Mammary epithelial cell (primary cell): Measurements from ENCODE around the gene FHL1.

Experiments used
- CTCF ChIP-seq, 2 donors: IDR thresholded peaks in 1 of 2; conservative IDR thresholded peaks in 1 of 2; 2 replicates each; pipeline ENCODE4 v1.5.1; 2011 to 2012; ENCODE audit warnings: inconsistent platforms in 2 of 2, low read length in 2 of 2, mild to moderate bottlenecking in 2 of 2, control low read depth in 1 of 2, low read depth in 1 of 2; ENCODE audit not compliant: insufficient read depth in 1 of 2; ENCODE audit errors: extremely low read depth in 1 of 2
- EZH2 ChIP-seq: IDR thresholded peaks from 2 replicates; pipeline ENCODE4 v1.6.1; 2012; ENCODE audit warnings: low read length, inconsistent platforms, borderline replicate concordance

GRCh38 chrX:136106920-136107528 lies 40.3 kb upstream of the FHL1 start:
- TF ChIP-seq CTCF (conservative IDR thresholded peaks at IDR 0.05 in 1 of 2, IDR thresholded peaks at IDR 0.05 in 1 of 2; ENCODE audit: extremely low read depth in 1 of 2, insufficient read depth in 1 of 2, low read depth in 1 of 2, low read length in 2 of 2), result no peak
- TF ChIP-seq EZH2, result no peak
